Mucosa of stomach (tissue), 1 donor: ENCODE data around the gene ERICH6B.

Source experiments
- H3K27me3 ChIP-seq: one replicate; pipeline ENCODE4 v1.7.0; 2013; ENCODE audit warnings: mild to moderate bottlenecking, low read length; ENCODE audit not compliant: control insufficient read depth, insufficient read depth
- H3K36me3 ChIP-seq: one replicate; pipeline ENCODE4 v1.7.0; 2013; ENCODE audit warnings: low read length; ENCODE audit not compliant: control insufficient read depth, insufficient read depth
- H3K4me1 ChIP-seq: one replicate; pipeline ENCODE4 v1.7.0; 2013; ENCODE audit warnings: mild to moderate bottlenecking, low read length; ENCODE audit not compliant: control insufficient read depth, insufficient read depth
- H3K4me3 ChIP-seq: one replicate; pipeline ENCODE4 v1.7.0; 2013; ENCODE audit warnings: low read length
- H3K9ac ChIP-seq: one replicate; pipeline ENCODE4 v1.7.0; 2013; ENCODE audit warnings: mild to moderate bottlenecking, low read length, moderate library complexity
- H3K9me3 ChIP-seq: one replicate; pipeline ENCODE4 v1.7.0; 2013; ENCODE audit warnings: mild to moderate bottlenecking, low read length, moderate library complexity; ENCODE audit not compliant: control insufficient read depth
- donor health status: Pancreatic carcinoma.

The ERICH6B gene

GRCh38 chr13:45538382-45538781, 77.2 kb downstream of the ERICH6B start:
- Histone ChIP-seq H3K9ac (no peak overlapping the region), H3K36me3 (peaks cover 2% of the 10 kb centered on the region), H3K4me3 (no peak overlapping the region), H3K4me1 (no peaks in the 10 kb centered on the region), H3K9me3 (no peaks in the 10 kb centered on the region), H3K27me3 (no peaks in the 10 kb centered on the region)

GRCh38 chr13:45537516-45537915, 78.0 kb downstream of the ERICH6B start:
- no peak overlapping the region for H3K9ac ChIP-seq
- H3K9me3 ChIP-seq = no peaks in the 10 kb centered on the region
- no peaks in the 10 kb centered on the region for H3K27me3 ChIP-seq
- H3K4me1 ChIP-seq = no peaks in the 10 kb centered on the region
- H3K36me3 ChIP-seq = peaks cover 8% of the 10 kb centered on the region
- no peak overlapping the region for H3K4me3 ChIP-seq

GRCh38 chr13:45536224-45536623, 79.3 kb downstream of the ERICH6B start:
- no peaks in the 10 kb centered on the region for H3K9me3 ChIP-seq
- no peaks in the 10 kb centered on the region for H3K27me3 ChIP-seq
- no peak overlapping the region for H3K9ac ChIP-seq
- no peaks in the 10 kb centered on the region for H3K4me1 ChIP-seq
- peaks cover 12% of the 10 kb centered on the region for H3K36me3 ChIP-seq
- H3K4me3 ChIP-seq = no peak overlapping the region

GRCh38 chr13:45534604-45535003, 80.9 kb downstream of the ERICH6B start:
- no peaks in the 10 kb centered on the region for H3K9me3 ChIP-seq
- no peak overlapping the region for H3K9ac ChIP-seq
- H3K27me3 ChIP-seq = no peaks in the 10 kb centered on the region
- peaks cover 12% of the 10 kb centered on the region for H3K36me3 ChIP-seq
- H3K4me1 ChIP-seq = no peaks in the 10 kb centered on the region
- H3K4me3 ChIP-seq = no peak overlapping the region

- no peak overlapping the region for H3K4me3 ChIP-seq
- H3K36me3 ChIP-seq = peaks cover 12% of the 10 kb centered on the region
- no peak overlapping the region for H3K9ac ChIP-seq
- peaks cover 18% of the 10 kb centered on the region for H3K4me1 ChIP-seq
- H3K9me3 ChIP-seq = no peaks in the 10 kb centered on the region
- no peaks in the 10 kb centered on the region for H3K27me3 ChIP-seq
These were observed 85.8 kb downstream of the ERICH6B start for GRCh38 chr13:45529758-45530157.

- Histone ChIP-seq H3K9me3 (no peaks in the 10 kb centered on the region), H3K36me3 (peaks cover 5% of the 10 kb centered on the region), H3K4me1 (peaks cover 18% of the 10 kb centered on the region), H3K4me3 (no peak overlapping the region), H3K9ac (no peak overlapping the region), H3K27me3 (no peaks in the 10 kb centered on the region)
These were observed 87.7 kb downstream of the ERICH6B start for GRCh38 chr13:45527699-45528462.

GRCh38 chr13:45522571-45522970, 93.0 kb downstream of the ERICH6B start:
- Histone ChIP-seq H3K9ac (no peak overlapping the region), H3K9me3 (no peaks in the 10 kb centered on the region), H3K36me3 (no peaks in the 10 kb centered on the region), H3K27me3 (no peaks in the 10 kb centered on the region), H3K4me1 (peaks cover 10% of the 10 kb centered on the region), H3K4me3 (no peak overlapping the region)

GRCh38 chr13:45521297-45521696, 94.2 kb downstream of the ERICH6B start:
- Histone ChIP-seq H3K36me3 (no peaks in the 10 kb centered on the region), H3K9ac (no peak overlapping the region), H3K9me3 (no peaks in the 10 kb centered on the region)

GRCh38 chr13:45519493-45519892, 96.0 kb downstream of the ERICH6B start:
- Histone ChIP-seq H3K9me3 (no peaks in the 10 kb centered on the region), H3K4me1 (no peaks in the 10 kb centered on the region), H3K36me3 (no peaks in the 10 kb centered on the region), H3K27me3 (no peaks in the 10 kb centered on the region), H3K9ac (no peak overlapping the region), H3K4me3 (no peak overlapping the region)

More at GRCh38 chr13:45521297-45521696, 94.2 kb downstream of the ERICH6B start:
- Histone ChIP-seq H3K4me1 (no peaks in the 10 kb centered on the region), H3K4me3 (no peak overlapping the region), H3K27me3 (no peaks in the 10 kb centered on the region)

- H3K4me3 ChIP-seq = no peak overlapping the region
- no peak overlapping the region for H3K9ac ChIP-seq
- H3K36me3 ChIP-seq = no peaks in the 10 kb centered on the region
- no peaks in the 10 kb centered on the region for H3K27me3 ChIP-seq
- H3K9me3 ChIP-seq = no peaks in the 10 kb centered on the region
- no peaks in the 10 kb centered on the region for H3K4me1 ChIP-seq
These were observed 96.9 kb downstream of the ERICH6B start for GRCh38 chr13:45518525-45519245.

- no peaks in the 10 kb centered on the region for H3K36me3 ChIP-seq
- H3K4me3 ChIP-seq = no peak overlapping the region
- H3K4me1 ChIP-seq = no peaks in the 10 kb centered on the region
- no peaks in the 10 kb centered on the region for H3K27me3 ChIP-seq
- H3K9ac ChIP-seq = no peak overlapping the region
- H3K9me3 ChIP-seq = no peaks in the 10 kb centered on the region
These were observed 98.8 kb downstream of the ERICH6B start for GRCh38 chr13:45516757-45517156.

- no peaks in the 10 kb centered on the region for H3K4me1 ChIP-seq
- H3K9ac ChIP-seq = no peak overlapping the region
- H3K36me3 ChIP-seq = no peaks in the 10 kb centered on the region
- H3K9me3 ChIP-seq = no peaks in the 10 kb centered on the region
- no peak overlapping the region for H3K4me3 ChIP-seq
- no peaks in the 10 kb centered on the region for H3K27me3 ChIP-seq
These were observed 103.4 kb downstream of the ERICH6B start for GRCh38 chr13:45512098-45512496.
